GM12874 (cell line): ENCODE measurements around the gene TGFBI.

Source experiments
- CTCF ChIP-seq: IDR thresholded peaks from 2 replicates; pipeline ENCODE4 v1.5.1; 2011; ENCODE audit warnings: low read depth, mild to moderate bottlenecking, control low read depth, low read length, moderate library complexity; ENCODE audit not compliant: insufficient read depth

TGFBI gene

GRCh38 chr5:136087961-136088871, 59.4 kb downstream of the TGFBI start:
- no peak for TF ChIP-seq CTCF

DNA sequence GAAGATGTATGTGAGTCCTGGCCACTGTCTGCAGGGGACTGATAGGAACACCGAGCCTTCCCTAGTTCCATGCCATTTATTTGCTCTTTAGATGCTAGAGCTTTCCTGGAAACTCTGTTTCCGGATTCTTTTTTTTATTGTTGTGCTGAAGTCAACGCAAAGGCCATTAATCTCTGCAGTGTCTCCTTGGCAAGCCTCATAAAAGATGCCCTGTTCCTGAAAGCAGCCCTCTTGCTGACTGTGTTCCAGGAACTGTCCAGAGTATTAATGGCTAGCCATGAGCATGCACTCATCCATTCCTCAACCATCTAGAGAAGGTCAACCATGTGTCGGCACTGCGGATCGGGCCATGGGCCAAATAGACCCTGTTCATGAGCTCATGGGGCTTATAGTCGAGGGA, 61.0 kb downstream of the TGFBI start:
- no peak for TF ChIP-seq CTCF

GRCh38 chr5:136090319-136090718, 61.5 kb downstream of the TGFBI start:
- no peak for TF ChIP-seq CTCF

GRCh38 chr5:136094189-136094912, 65.6 kb downstream of the TGFBI start:
- no peak for TF ChIP-seq CTCF

DNA sequence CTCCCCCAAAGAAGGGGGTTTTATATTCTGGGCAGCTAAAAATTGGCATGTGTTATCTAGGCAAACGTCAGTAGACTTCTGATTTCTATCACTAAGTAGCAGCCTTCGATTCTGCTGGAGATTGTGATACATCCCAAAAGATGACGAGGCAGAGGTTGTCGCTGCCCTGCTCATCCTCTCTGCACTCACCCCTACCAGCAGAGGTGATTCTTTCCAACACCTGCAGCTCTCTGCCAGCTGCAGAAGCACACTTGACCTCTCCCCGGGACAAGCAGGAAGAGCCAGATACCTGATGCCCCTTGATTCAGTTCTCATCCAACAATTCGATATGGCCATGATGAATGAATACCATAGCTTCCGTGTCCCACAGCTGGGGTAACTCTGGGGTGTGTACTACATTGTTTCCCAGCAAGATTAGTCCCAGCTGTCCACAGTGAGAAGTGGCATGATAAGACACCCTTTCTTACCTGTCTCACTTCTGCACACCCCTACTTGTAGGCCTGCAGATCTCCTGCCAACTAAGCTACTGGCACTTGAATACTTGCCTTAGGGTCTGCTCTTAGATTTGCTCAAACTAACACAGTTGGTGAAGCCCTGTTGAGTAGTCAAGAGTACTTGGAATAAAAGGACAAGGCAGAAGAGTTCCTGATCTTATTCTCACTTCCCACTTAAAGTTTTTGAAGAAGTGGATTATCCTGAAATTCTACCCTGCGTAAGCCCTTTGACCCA, 66.3 kb downstream of the TGFBI start:
- no peak for TF ChIP-seq CTCF

- TF ChIP-seq CTCF = no peak
Measured at GRCh38 chr5:136098176-136098575, 69.4 kb downstream of the TGFBI start.

DNA sequence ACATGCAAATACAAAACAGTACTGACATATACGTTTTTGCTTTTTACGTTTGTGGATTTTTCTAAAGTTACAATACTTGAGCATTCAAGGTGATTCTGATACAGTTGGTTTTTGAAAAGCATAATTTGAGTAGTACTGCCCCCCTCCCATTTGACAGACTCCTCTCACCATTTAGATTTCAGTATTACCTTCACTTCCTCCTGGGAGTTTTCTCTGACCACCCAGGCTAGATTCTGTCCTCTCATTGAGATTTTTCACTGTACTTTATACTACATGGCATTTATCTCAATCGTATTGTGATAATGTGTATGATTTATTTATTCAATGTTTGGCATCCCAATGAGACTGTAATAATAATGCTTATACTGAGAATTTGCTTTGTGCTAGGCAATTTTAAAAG, 71.1 kb downstream of the TGFBI start:
- no peak for TF ChIP-seq CTCF
